Muscle layer of colon (tissue), 2 donors: ENCODE results near the gene CCDC33.

Experiments
- H3K27ac ChIP-seq: one replicate; pipeline ENCODE4 v1.7.0; 2013; ENCODE audit warnings: low read depth, mild to moderate bottlenecking, low read length, moderate library complexity
- H3K27me3 ChIP-seq, 2 donors: one replicate each; pipeline ENCODE4 v1.7.0; 2013; ENCODE audit warnings: low read length in 2 of 2, mild to moderate bottlenecking in 2 of 2; ENCODE audit not compliant: insufficient read depth in 2 of 2, control insufficient read depth in 1 of 2
- H3K36me3 ChIP-seq: one replicate; pipeline ENCODE4 v1.7.0; 2013; ENCODE audit warnings: mild to moderate bottlenecking, low read length; ENCODE audit not compliant: insufficient read depth
- H3K4me1 ChIP-seq: one replicate; pipeline ENCODE4 v1.7.0; 2013; ENCODE audit warnings: mild to moderate bottlenecking, low read length; ENCODE audit not compliant: insufficient read depth
- H3K4me3 ChIP-seq, 2 donors: one replicate each; pipeline ENCODE4 v1.7.0; 2013; ENCODE audit warnings: low read length in 2 of 2, low read depth in 1 of 2, mild to moderate bottlenecking in 1 of 2, moderate library complexity in 1 of 2
- H3K9ac ChIP-seq: one replicate; pipeline ENCODE4 v1.7.0; 2013; ENCODE audit warnings: low read length
- H3K9me3 ChIP-seq: one replicate; pipeline ENCODE4 v1.7.0; 2013; ENCODE audit warnings: mild to moderate bottlenecking, low read length
- donor health status: abdominal sarcoma.
- donor health status: Adenocarcinoma of cecum.

Gene CCDC33

GRCh38 chr15:74295800-74296199, 59.7 kb downstream of the CCDC33 start:
- Histone ChIP-seq H3K36me3 (no peaks in the 10 kb centered on the region), H3K4me3 (no peak overlapping the region), H3K27ac (no peak overlapping the region), H3K9ac (no peak overlapping the region), H3K27me3 (no peaks in the 10 kb centered on the region), H3K9me3 (no peaks in the 10 kb centered on the region), H3K4me1 (no peaks in the 10 kb centered on the region)

DNA sequence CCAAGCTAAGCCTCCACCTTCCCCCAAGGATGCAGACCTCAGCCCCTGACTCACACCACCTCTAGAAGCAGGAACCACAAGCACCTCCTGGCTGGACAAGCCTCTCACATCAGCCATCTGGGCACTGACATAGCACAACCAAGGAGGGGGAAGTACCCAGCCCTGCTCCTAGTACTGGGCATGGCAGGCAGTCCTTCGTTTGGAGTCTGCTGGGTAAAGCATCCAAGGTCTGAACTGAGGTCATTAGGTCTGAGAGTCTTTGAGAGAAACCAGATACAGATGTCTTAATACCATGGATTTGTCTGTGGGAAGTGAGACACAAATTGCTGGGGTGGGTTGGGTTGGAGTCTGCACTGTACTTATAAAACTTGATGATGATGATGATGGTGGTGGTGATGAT, 61.8 kb downstream of the CCDC33 start:
- H3K9ac ChIP-seq, result no peak overlapping the region
- H3K9me3 ChIP-seq, result no peaks in the 10 kb centered on the region
- H3K4me1 ChIP-seq, result no peaks in the 10 kb centered on the region
- H3K27ac ChIP-seq, result no peak overlapping the region
- no peaks in the 10 kb centered on the region for H3K36me3 ChIP-seq
- peaks cover 0 to 9% of the 10 kb centered on the region in 2 donors for H3K27me3 ChIP-seq
- no peak overlapping the region for H3K4me3 ChIP-seq

DNA sequence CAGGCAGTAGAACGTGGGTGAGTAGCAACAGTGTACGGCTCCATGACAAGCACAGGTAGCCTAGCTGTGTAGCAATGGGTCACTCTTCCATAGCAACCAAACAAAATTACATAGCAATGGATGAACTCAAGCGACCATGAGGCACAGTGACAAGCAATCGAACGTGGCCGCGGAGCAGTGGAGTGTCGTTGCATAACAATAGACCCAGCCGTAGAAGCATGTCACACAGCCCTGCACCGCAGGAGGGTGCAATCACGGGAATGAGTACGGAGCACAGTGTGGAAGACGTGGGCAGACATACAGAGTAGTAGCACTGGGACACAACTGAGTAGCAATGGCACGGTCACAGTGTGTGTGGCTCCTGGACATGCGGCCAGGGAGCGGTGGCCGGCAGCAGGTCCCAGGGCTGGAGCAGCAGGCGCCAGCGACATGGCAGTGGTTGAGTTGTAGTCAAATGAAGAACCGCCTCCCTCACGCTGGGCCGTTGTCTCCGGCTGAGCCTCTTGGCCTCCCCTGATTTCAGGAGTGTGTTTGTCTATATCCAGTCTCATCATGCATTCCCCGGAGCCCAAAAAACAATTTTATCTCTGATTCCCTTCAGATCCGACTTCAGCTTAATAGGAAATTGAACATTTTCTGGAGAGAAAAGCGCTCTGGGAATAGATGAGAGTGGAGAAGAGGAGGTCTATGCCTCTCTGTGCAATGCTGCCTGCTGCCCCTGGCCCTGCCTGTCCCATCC, 64.1 kb downstream of the CCDC33 start:
- Histone ChIP-seq H3K9ac (no peak overlapping the region), H3K9me3 (no peaks in the 10 kb centered on the region), H3K36me3 (no peaks in the 10 kb centered on the region), H3K27ac (no peak overlapping the region), H3K27me3 (peaks cover 0 to 24% of the 10 kb centered on the region in 2 donors), H3K4me1 (no peaks in the 10 kb centered on the region), H3K4me3 (no peak overlapping the region)

DNA sequence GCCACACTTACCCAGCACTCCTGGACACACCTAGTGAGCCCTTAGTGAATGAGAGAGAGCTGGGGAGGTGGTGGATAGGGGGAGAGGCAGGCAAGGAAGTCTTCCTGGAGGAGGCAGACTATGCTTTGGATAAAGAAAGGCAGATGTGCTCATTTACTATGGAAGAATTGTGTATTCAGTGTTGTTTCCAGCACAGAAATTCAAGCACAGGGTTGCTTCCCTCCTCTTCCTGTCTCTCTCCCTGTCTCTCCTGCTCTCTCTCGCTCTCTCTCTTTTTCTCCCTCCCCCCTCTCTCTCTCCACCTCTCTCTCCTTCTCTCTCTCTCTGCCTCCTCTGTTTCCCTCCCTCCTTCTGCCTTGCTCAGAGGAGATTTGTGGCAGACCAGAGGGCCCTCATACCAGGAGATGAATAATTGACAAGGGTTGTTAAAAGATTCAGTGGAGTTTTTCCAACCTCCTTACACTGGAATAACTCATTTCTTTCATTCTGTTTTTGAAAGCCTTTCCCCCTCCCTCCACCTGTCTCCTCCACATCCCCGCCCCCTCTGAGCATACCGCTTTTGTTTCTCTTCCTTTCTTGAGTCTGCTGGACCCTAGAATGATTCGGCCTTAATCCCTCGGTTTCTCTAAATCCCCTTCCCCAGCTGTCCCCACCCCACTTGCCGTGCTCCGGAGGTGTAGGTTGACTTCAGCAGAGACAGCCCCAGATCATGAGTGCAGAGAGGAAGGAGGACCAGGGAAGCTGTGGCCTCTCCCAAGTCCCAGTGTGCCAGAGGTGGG, 65.6 kb downstream of the CCDC33 start:
- no peak overlapping the region for H3K27ac ChIP-seq
- H3K36me3 ChIP-seq, result no peaks in the 10 kb centered on the region
- H3K4me3 ChIP-seq, result no peak overlapping the region
- no peak overlapping the region for H3K9ac ChIP-seq
- H3K9me3 ChIP-seq, result no peaks in the 10 kb centered on the region
- H3K27me3 ChIP-seq, result peaks cover 3 to 40% of the 10 kb centered on the region in 2 donors
- H3K4me1 ChIP-seq, result no peaks in the 10 kb centered on the region

DNA sequence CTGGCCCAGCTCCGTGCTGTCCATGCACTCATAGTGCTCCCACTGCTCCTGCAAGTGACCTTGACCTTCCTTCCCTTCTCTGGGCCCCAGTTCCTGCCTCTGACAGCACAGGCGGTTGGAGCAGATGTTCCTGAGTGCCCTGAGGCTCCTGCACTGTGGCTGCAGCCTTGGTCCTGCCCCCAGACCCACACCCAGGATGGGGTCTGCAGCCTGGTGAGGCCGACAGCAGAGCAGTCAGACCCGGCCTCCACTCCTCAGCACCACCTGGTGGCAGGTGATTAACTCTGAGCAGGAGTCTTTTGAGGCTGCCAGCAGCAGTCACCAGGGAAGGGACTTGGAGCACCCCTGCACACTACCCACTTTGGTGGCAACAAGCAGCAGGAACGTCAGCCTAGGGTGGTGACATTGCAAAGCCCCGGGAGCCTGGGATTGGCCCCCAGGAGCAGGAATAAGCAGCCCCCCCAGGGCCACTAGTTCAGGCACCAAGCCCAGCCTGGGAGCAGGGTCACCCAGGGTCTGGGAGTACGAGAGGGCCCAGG, 66.8 kb downstream of the CCDC33 start:
- Histone ChIP-seq H3K4me3 (no peak overlapping the region), H3K9ac (no peak overlapping the region), H3K36me3 (no peaks in the 10 kb centered on the region), H3K27me3 (peaks cover 5 to 49% of the 10 kb centered on the region in 2 donors), H3K4me1 (no peaks in the 10 kb centered on the region), H3K27ac (no peak overlapping the region), H3K9me3 (no peaks in the 10 kb centered on the region)

DNA sequence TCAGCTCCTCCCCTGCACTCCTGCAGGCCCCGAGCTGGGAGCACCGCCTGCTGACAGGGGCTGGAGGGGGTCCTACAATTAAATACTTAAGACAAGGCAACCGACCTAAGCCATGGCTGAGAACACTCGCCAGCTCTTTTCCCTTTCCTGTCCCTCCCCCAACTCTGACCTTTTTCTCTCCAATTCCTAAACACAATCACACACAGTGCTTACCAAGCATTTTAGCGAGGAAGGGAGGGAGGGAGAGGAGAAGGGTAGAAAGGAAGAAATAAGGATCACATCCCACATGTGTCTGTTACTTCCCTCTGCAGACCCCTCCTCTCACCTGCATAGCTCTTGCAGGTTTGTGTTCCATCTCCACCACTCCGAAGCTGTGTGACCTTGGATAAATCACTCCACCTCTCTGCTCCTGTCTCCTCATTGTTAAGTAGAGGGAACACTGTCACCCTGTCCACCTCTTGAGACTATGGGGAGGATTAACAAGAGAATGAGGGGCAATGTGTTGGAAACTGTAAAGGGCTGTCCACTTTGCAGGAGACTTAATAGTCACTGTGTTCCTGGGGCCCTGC, 67.7 kb downstream of the CCDC33 start:
- Histone ChIP-seq H3K27ac (no peak overlapping the region), H3K27me3 (peaks cover 5 to 54% of the 10 kb centered on the region in 2 donors), H3K4me3 (no peak overlapping the region), H3K9ac (no peak overlapping the region), H3K9me3 (no peaks in the 10 kb centered on the region), H3K36me3 (no peaks in the 10 kb centered on the region), H3K4me1 (no peaks in the 10 kb centered on the region)

DNA sequence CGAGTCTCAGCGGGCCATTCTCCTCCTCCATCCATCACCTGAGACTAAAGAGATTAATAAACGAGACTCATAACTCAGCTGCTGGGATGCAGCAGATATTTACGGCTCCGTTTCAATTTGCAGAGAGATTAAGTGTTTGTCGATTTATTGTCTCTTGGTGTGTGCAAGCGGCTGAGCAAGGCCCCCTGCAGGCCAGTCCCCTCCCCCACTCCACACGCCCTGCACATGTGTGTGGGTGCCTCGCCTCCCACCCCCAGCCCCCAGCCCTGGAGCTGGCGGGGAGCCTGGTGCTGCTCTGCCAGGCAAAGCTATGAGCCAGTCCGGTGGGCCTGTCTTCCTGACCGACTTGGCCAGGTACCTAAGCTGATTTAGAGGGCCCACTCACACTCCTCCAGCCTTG, 68.3 kb downstream of the CCDC33 start:
- no peak overlapping the region for H3K27ac ChIP-seq
- H3K27me3 ChIP-seq, result peaks cover 5 to 57% of the 10 kb centered on the region in 2 donors
- H3K9ac ChIP-seq, result no peak overlapping the region
- H3K4me3 ChIP-seq, result no peak overlapping the region
- no peaks in the 10 kb centered on the region for H3K9me3 ChIP-seq
- H3K36me3 ChIP-seq, result no peaks in the 10 kb centered on the region
- H3K4me1 ChIP-seq, result no peaks in the 10 kb centered on the region

- H3K4me1 ChIP-seq, result no peaks in the 10 kb centered on the region
- H3K4me3 ChIP-seq, result no peak overlapping the region
- no peak overlapping the region for H3K9ac ChIP-seq
- no peaks in the 10 kb centered on the region for H3K9me3 ChIP-seq
- peaks cover 5 to 57% of the 10 kb centered on the region in 2 donors for H3K27me3 ChIP-seq
- H3K27ac ChIP-seq, result no peak overlapping the region
- no peaks in the 10 kb centered on the region for H3K36me3 ChIP-seq
These were observed 69.6 kb downstream of the CCDC33 start for GRCh38 chr15:74305687-74306086.

- H3K9me3 ChIP-seq, result no peaks in the 10 kb centered on the region
- no peaks in the 10 kb centered on the region for H3K4me1 ChIP-seq
- H3K4me3 ChIP-seq, result no peak overlapping the region
- H3K36me3 ChIP-seq, result no peaks in the 10 kb centered on the region
- H3K27ac ChIP-seq, result no peak overlapping the region
- peaks cover 5 to 53% of the 10 kb centered on the region in 2 donors for H3K27me3 ChIP-seq
- H3K9ac ChIP-seq, result no peak overlapping the region
These were observed 70.7 kb downstream of the CCDC33 start for GRCh38 chr15:74306781-74307217.

DNA sequence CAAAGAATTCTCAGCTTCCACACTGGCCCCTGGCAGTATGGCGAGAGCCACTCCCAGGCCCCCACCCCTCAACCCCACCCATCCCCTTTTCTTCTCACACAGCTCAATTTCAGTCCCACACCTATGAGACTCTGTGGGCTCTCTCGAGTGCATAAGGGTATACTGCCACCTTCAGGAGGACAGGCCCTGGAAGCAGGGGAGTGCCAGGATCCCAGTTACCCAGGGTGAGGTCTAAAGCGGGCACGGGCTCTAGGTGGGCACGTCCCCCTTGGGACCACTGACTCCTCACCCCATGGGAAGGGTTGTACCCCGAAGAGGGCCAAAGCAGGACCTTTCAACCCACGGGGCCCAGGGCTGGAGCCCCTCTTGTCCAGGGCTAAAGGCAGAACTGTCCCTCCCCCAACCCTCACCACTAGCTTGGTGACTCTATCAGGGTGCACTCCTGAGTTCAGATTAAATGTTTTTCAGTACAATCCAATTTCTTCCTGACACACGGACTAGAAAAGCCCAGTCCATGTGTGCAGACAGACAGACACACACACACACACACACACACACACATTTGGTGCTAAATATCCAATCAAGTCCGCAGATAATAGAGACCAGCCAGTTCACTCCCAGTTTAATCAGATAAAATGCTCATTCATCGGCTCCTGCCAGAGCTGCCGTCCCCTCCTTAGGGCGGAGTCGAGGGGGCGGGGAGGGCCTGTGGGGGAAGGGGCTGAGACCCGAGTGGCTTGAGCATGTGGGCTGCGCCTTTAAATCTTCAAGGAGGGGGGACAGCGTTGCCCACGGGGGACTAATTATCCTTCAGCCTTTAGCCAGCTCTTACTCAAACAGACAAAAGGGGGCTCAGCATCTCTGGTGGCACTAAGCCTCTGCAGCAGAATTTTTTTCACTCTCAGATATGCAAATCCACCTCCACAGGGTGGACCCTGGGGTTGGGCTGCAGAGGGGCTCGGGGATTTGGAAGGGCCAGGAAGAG, 72.0 kb downstream of the CCDC33 start:
- no peaks in the 10 kb centered on the region for H3K36me3 ChIP-seq
- H3K4me1 ChIP-seq, result no peaks in the 10 kb centered on the region
- H3K9ac ChIP-seq, result no peak overlapping the region
- H3K27me3 ChIP-seq, result peaks cover 5 to 50% of the 10 kb centered on the region in 2 donors
- H3K9me3 ChIP-seq, result no peaks in the 10 kb centered on the region
- H3K27ac ChIP-seq, result no peak overlapping the region
- no peak overlapping the region for H3K4me3 ChIP-seq
